Tibial nerve (tissue), 4 donors: ENCODE measurements around the gene STRBP.

Experiments used
- EP300 ChIP-seq, 2 donors: sonication (generic); formaldehyde crosslinking; IDR thresholded peaks; one replicate each; pipeline ENCODE4 v1.6.1; 2017; ENCODE audit warnings: antibody characterized with exemption in 2 of 2, mild to moderate bottlenecking in 1 of 2
- POLR2A ChIP-seq, 2 donors: fragments of 450-650 bp; IDR thresholded peaks; one replicate each; pipeline ENCODE4 v1.6.1; 2017; ENCODE audit warnings: antibody characterized with exemption in 2 of 2, mild to moderate bottlenecking in 2 of 2, moderate library complexity in 2 of 2
- TF ChIP-seq, protein P1 (sequence below), 5 experiments: fragments of 200-600 bp in 3 of 5; fragments of 450-650 bp in 2 of 5; sonication (generic) in 3 of 5; IDR thresholded peaks; one replicate each; pipeline ENCODE4 v1.5.1; 2016 to 2019; ENCODE audit warnings: antibody characterized with exemption in 5 of 5, mild to moderate bottlenecking in 3 of 5, moderate library complexity in 2 of 5

GRCh38 chr9:123089040-123089439, 179.3 kb downstream of the STRBP start:
- TF ChIP-seq, protein P1, sequence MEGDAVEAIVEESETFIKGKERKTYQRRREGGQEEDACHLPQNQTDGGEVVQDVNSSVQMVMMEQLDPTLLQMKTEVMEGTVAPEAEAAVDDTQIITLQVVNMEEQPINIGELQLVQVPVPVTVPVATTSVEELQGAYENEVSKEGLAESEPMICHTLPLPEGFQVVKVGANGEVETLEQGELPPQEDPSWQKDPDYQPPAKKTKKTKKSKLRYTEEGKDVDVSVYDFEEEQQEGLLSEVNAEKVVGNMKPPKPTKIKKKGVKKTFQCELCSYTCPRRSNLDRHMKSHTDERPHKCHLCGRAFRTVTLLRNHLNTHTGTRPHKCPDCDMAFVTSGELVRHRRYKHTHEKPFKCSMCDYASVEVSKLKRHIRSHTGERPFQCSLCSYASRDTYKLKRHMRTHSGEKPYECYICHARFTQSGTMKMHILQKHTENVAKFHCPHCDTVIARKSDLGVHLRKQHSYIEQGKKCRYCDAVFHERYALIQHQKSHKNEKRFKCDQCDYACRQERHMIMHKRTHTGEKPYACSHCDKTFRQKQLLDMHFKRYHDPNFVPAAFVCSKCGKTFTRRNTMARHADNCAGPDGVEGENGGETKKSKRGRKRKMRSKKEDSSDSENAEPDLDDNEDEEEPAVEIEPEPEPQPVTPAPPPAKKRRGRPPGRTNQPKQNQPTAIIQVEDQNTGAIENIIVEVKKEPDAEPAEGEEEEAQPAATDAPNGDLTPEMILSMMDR (IDR thresholded peaks at IDR 0.05) = no peak
- no peak for TF ChIP-seq POLR2A (IDR thresholded peaks at IDR 0.05)
- TF ChIP-seq EP300 (IDR thresholded peaks at IDR 0.05) = no peak
